ENCODE results near the gene ASIC4. TPM values are rescaled to one million over a fixed set of nuclear protein-coding genes. Genes with fewer than 3 reads are reported as not detected.
A peak's percentile ranks its signal among the peaks of the same experiment; 100 is the strongest.

The ASIC4 gene
- total and polyA plus RNA-seq, 9 of the 15 experiments (the other 6 are each of a cell fraction or from before 2014, with no cell fraction given), result 0.07 to 19.2 (median 4.8) TPM

DNA sequence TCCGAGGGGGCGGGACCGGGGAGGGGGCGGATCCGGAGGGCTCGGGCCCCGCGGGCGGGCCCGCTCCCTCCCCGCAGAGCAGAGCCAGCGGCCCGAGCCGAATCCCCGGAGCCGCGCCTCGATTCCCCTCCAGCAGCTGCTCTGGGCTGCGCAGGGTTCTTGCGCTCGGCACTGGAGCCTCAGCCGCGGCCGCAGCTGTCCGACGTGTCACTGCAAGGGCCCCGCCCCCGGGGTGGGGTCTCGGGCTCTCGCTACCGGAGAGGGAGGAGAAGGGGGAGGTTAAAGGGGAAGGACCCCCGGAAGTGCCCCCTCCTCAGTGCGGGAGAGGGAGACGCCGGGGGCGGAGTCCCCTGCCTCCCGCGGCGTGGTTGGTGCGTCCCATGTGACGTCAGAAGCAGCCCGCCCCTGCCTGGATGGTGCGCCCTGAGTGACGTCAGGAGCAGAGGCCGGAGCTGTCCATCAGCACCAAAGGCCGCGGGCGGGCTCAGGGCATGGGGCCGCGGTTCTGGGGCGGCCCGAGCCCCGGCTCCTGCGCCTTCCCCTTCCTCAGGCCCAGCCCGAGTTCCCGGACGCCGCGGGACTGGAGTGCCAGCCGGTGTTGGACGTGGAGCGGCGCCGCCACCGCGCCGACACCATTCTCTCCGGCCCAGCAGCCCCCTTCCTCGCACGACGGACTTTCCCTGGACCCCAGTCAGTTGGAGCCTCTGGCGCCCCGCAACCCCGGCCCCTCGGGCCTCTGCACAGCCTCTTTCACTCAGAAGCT, 29.5 kb downstream of the ASIC4 start, which contains the start of the genes CHPF and TMEM198 (continued):
- TF ChIP-seq NFYB (IDR thresholded peaks at IDR 0.05; ENCODE audit: extremely low read depth, insufficient read length) (peak; percentile 3), HNRNPL (IDR thresholded peaks at IDR 0.05; ENCODE audit: low read depth, low read length) (no peak; the same call in 1 of the 2 replicates), COPS2 (conservative IDR thresholded peaks at IDR 0.05) (no peak), CBX8 (IDR thresholded peaks at IDR 0.05; ENCODE audit: borderline replicate concordance, extremely low read depth, low read depth, low read length, poor library complexity, severe bottlenecking) (no peak), KAT7 (CRISPR knock-in tag; IDR thresholded peaks at IDR 0.05; ENCODE audit: borderline replicate concordance) (no peak), TRIM28 (IDR thresholded peaks at IDR 0.05) (no peak), STAT5A (IDR thresholded peaks at IDR 0.05; ENCODE audit: borderline replicate concordance, low read length) (no peak), HNRNPLL (IDR thresholded peaks at IDR 0.05; ENCODE audit: low read depth, low read length, poor library complexity, severe bottlenecking) (peak; percentile 60), SMARCB1 (IDR thresholded peaks at IDR 0.05; ENCODE audit: insufficient read length, low read depth) (no peak), EZH2 (IDR thresholded peaks at IDR 0.05; ENCODE audit: borderline replicate concordance, low read depth, low read length) (no peak), MTA2 (IDR thresholded peaks at IDR 0.05; ENCODE audit: low read depth) (no peak), IFI16 (CRISPR knock-in tag; IDR thresholded peaks at IDR 0.05) (no peak), HIVEP1 (CRISPR knock-in tag; IDR thresholded peaks at IDR 0.05) (no peak), ZNF695 (CRISPR knock-in tag; IDR thresholded peaks at IDR 0.05) (no peak)
- TF ChIP-seq, protein P1, sequence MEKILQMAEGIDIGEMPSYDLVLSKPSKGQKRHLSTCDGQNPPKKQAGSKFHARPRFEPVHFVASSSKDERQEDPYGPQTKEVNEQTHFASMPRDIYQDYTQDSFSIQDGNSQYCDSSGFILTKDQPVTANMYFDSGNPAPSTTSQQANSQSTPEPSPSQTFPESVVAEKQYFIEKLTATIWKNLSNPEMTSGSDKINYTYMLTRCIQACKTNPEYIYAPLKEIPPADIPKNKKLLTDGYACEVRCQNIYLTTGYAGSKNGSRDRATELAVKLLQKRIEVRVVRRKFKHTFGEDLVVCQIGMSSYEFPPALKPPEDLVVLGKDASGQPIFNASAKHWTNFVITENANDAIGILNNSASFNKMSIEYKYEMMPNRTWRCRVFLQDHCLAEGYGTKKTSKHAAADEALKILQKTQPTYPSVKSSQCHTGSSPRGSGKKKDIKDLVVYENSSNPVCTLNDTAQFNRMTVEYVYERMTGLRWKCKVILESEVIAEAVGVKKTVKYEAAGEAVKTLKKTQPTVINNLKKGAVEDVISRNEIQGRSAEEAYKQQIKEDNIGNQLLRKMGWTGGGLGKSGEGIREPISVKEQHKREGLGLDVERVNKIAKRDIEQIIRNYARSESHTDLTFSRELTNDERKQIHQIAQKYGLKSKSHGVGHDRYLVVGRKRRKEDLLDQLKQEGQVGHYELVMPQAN (IDR thresholded peaks at IDR 0.05; ENCODE audit: borderline replicate concordance), result peak; percentile 23; the same call in 1 of the 2 replicates
- TF ChIP-seq, protein P2, sequence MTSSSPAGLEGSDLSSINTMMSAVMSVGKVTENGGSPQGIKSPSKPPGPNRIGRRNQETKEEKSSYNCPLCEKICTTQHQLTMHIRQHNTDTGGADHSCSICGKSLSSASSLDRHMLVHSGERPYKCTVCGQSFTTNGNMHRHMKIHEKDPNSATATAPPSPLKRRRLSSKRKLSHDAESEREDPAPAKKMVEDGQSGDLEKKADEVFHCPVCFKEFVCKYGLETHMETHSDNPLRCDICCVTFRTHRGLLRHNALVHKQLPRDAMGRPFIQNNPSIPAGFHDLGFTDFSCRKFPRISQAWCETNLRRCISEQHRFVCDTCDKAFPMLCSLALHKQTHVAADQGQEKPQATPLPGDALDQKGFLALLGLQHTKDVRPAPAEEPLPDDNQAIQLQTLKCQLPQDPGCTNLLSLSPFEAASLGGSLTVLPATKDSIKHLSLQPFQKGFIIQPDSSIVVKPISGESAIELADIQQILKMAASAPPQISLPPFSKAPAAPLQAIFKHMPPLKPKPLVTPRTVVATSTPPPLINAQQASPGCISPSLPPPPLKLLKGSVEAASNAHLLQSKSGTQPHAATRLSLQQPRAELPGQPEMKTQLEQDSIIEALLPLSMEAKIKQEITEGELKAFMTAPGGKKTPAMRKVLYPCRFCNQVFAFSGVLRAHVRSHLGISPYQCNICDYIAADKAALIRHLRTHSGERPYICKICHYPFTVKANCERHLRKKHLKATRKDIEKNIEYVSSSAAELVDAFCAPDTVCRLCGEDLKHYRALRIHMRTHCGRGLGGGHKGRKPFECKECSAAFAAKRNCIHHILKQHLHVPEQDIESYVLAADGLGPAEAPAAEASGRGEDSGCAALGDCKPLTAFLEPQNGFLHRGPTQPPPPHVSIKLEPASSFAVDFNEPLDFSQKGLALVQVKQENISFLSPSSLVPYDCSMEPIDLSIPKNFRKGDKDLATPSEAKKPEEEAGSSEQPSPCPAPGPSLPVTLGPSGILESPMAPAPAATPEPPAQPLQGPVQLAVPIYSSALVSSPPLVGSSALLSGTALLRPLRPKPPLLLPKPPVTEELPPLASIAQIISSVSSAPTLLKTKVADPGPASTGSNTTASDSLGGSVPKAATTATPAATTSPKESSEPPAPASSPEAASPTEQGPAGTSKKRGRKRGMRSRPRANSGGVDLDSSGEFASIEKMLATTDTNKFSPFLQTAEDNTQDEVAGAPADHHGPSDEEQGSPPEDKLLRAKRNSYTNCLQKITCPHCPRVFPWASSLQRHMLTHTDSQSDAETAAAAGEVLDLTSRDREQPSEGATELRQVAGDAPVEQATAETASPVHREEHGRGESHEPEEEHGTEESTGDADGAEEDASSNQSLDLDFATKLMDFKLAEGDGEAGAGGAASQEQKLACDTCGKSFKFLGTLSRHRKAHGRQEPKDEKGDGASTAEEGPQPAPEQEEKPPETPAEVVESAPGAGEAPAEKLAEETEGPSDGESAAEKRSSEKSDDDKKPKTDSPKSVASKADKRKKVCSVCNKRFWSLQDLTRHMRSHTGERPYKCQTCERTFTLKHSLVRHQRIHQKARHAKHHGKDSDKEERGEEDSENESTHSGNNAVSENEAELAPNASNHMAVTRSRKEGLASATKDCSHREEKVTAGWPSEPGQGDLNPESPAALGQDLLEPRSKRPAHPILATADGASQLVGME (CRISPR knock-in tag; IDR thresholded peaks at IDR 0.05), result no peak
- TF ChIP-seq, protein P3, sequence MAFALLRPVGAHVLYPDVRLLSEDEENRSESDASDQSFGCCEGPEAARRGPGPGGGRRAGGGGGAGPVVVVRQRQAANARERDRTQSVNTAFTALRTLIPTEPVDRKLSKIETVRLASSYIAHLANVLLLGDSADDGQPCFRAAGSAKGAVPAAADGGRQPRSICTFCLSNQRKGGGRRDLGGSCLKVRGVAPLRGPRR (CRISPR knock-in tag; IDR thresholded peaks at IDR 0.05), result no peak
- TF ChIP-seq, protein P4, sequence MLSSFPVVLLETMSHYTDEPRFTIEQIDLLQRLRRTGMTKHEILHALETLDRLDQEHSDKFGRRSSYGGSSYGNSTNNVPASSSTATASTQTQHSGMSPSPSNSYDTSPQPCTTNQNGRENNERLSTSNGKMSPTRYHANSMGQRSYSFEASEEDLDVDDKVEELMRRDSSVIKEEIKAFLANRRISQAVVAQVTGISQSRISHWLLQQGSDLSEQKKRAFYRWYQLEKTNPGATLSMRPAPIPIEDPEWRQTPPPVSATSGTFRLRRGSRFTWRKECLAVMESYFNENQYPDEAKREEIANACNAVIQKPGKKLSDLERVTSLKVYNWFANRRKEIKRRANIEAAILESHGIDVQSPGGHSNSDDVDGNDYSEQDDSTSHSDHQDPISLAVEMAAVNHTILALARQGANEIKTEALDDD (IDR thresholded peaks at IDR 0.05), result no peak

Data from K562 (cell line).